ENCODE results near the gene CHPF2. TPM values are rescaled to one million over a fixed set of nuclear protein-coding genes. Genes with fewer than 3 reads are reported as not detected.

The CHPF2 gene
- total RNA-seq, 5 donors from 2014 or later (not counting 1 experiment from before 2014, with no cell fraction given) = 34.2 to 66.1 (median 64.1) TPM

DNA sequence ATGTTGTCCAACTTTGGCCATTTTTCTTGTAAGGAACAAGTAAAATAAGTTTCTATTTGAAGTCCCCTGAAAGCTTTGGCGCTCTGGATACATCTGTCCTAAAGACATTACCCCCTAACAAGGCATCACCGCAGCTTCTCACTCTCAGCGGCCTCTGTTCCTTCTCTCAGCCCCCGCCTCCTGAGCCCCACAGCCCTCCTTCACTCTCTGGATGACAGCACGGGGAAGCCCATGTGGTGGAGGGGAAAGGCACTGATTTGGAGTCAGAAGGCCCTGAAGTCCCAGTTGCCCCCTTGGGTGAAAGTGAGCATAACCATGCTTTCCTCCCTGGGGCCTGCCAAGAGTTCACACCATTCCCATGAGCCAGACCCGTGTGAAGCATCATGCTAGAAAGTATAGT, 26.6 kb upstream of the CHPF2 start:
- Mint-ChIP-seq H3K9me3 (no peaks in the 10 kb centered on the region), H3K4me3 (peak overlapping the region in 1 of 3 donors; percentile 51), H3K4me1 (peaks cover 27 to 42% (median 29%) of the 10 kb centered on the region in 3 donors), H3K36me3 (peaks cover 4% of the 10 kb centered on the region), H3K27ac (peak overlapping the region; percentile 80 to 90), H3K27me3 (peaks cover 0 to 4% of the 10 kb centered on the region in 2 donors)
- no peak for ATAC-seq (replicated peaks in 1 of 4)
- no peak overlapping the region for H3K4me3 ChIP-seq (ENCODE audit: control insufficient read depth in 1 of 2, extremely low read depth in 1 of 2, low read length in 1 of 2)
- H3K27ac ChIP-seq (ENCODE audit: low read length) = peak overlapping the region; percentile 89
- DNase-seq = no peak
- 80% methylated on average over 1 of the region's 6 CpGs for WGBS (ENCODE audit: insufficient coverage)
- H3K36me3 ChIP-seq (ENCODE audit: control insufficient read depth in 2 of 2, extremely low read depth in 1 of 2, insufficient read depth in 1 of 2, low read length in 1 of 2) = no peaks in the 10 kb centered on the region
- ChIA-PET CTCF (interaction anchor here in 1 of 2 donors (0.5 to 3.5 kb wide), 2 partner anchors 38 to 61 kb away, joined by 5 to 26 read pairs; no protein-coding TSS in a partner anchor), POLR2A (no interaction called here)
- H3K4me1 ChIP-seq (ENCODE audit: control insufficient read depth in 1 of 2, extremely low read depth in 1 of 2, insufficient read depth in 2 of 2, low read length in 2 of 2) = peaks cover 3 to 43% of the 10 kb centered on the region in 2 experiments
- peaks cover 0 to 15% of the 10 kb centered on the region in 2 experiments for H3K27me3 ChIP-seq (replicated peaks in 1 of 2; ENCODE audit: control insufficient read depth in 2 of 2, extremely low read depth in 1 of 2, insufficient read depth in 2 of 2, low read length in 1 of 2)
- H3K9me3 ChIP-seq = no peaks in the 10 kb centered on the region

DNA sequence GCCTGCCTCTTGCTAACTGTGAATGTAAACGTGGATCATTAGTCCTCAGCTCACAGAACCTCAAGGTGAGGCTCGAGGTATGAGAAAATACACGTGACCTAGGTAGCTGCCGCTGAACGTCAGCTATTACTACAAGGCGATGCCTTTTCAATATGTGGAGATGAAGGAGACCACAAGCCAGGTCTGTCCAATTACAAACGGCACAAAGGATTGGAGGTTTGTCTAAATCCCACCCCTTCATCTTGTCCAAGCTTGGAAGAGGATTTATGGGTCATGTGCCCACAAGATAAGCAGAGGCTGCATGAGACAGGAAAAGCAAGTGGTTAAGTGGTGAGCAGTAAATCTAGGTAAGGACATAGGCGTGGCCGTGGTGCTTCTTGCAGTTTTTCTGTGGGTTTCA, 25.4 kb upstream of the CHPF2 start:
- Histone ChIP-seq H3K36me3 (ENCODE audit: control insufficient read depth in 2 of 2, extremely low read depth in 1 of 2, insufficient read depth in 1 of 2, low read length in 1 of 2) (no peaks in the 10 kb centered on the region), H3K9me3 (no peaks in the 10 kb centered on the region), H3K4me1 (ENCODE audit: control insufficient read depth in 1 of 2, extremely low read depth in 1 of 2, insufficient read depth in 2 of 2, low read length in 2 of 2) (peaks cover 3 to 43% of the 10 kb centered on the region in 2 experiments), H3K4me3 (ENCODE audit: control insufficient read depth in 1 of 2, extremely low read depth in 1 of 2, low read length in 1 of 2) (no peak overlapping the region), H3K27me3 (replicated peaks in 1 of 2; ENCODE audit: control insufficient read depth in 2 of 2, extremely low read depth in 1 of 2, insufficient read depth in 2 of 2, low read length in 1 of 2) (peaks cover 0 to 15% of the 10 kb centered on the region in 2 experiments), H3K27ac (ENCODE audit: low read length) (peak overlapping the region; percentile 89)
- ChIA-PET CTCF (interaction anchor here (0.7 to 3.5 kb wide), 5 partner anchors 20 to 100 kb away, joined by 4 to 26 read pairs (median 4); partner anchors contain the start of gene ABCF2 (in 1 of the 2)), POLR2A (interaction anchor here in 1 of 2 donors (1.1 kb wide), 1 partner anchor 20 kb away, joined by 5 read pairs; the partner anchor contains the start of gene ABCF2)
- Mint-ChIP-seq H3K4me1 (peaks cover 27 to 42% (median 29%) of the 10 kb centered on the region in 3 donors), H3K36me3 (peaks cover 7% of the 10 kb centered on the region), H3K9me3 (no peaks in the 10 kb centered on the region), H3K27me3 (no peaks in the 10 kb centered on the region), H3K4me3 (peak overlapping the region; percentile 22 to 52 (median 51)), H3K27ac (peak overlapping the region; percentile 90 to 91)
- DNase-seq = peak in 25 of 35 experiments; percentile 10 to 65 (median 23)
- peak; percentile 64 to 79 (median 76) for ATAC-seq (replicated peaks in 1 of 4)
- WGBS (ENCODE audit: insufficient coverage) = 0% methylated on average over 2 of the region's 9 CpGs

DNA sequence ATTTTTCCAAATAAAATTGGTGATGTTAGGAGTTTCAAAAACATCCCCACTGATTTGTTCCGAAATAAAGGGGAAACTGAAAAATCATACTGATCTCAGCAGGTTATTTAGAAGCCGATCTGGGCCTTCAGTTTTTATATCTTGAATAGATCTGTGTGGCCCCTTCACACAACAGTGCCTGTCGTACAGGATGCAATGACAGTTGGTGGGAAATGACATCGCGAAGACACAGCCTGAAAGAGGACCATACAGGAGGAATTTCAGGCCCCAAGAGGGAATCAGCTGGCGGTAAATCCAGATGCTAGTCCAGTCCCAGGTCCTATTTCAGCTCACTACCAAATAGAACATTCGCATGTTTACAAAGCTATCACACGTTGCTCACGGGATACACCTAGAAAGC, 25.0 kb upstream of the CHPF2 start:
- H3K4me1 Mint-ChIP-seq = peaks cover 27 to 42% (median 29%) of the 10 kb centered on the region in 3 donors
- Histone ChIP-seq H3K9me3 (no peaks in the 10 kb centered on the region), H3K4me1 (ENCODE audit: control insufficient read depth in 1 of 2, extremely low read depth in 1 of 2, insufficient read depth in 2 of 2, low read length in 2 of 2) (peaks cover 3 to 43% of the 10 kb centered on the region in 2 experiments), H3K27me3 (replicated peaks in 1 of 2; ENCODE audit: control insufficient read depth in 2 of 2, extremely low read depth in 1 of 2, insufficient read depth in 2 of 2, low read length in 1 of 2) (peaks cover 0 to 15% of the 10 kb centered on the region in 2 experiments), H3K4me3 (ENCODE audit: control insufficient read depth in 1 of 2, extremely low read depth in 1 of 2, low read length in 1 of 2) (no peak overlapping the region), H3K27ac (ENCODE audit: low read length) (peak overlapping the region; percentile 89), H3K36me3 (ENCODE audit: control insufficient read depth in 2 of 2, extremely low read depth in 1 of 2, insufficient read depth in 1 of 2, low read length in 1 of 2) (peaks cover 0 to 2% of the 10 kb centered on the region in 2 donors)
- peak overlapping the region in 2 of 3 donors; percentile 51 to 52 for H3K4me3 Mint-ChIP-seq
- peak overlapping the region; percentile 90 to 91 for H3K27ac Mint-ChIP-seq
- H3K9me3 Mint-ChIP-seq = no peaks in the 10 kb centered on the region
- ATAC-seq (replicated peaks in 1 of 4) = peak; percentile 57 to 74 (median 70)
- H3K36me3 Mint-ChIP-seq = peaks cover 10% of the 10 kb centered on the region
- peak in 3 of 35 experiments; percentile 20 to 39 (median 26) for DNase-seq
- POLR2A ChIA-PET = interaction anchor here in 1 of 2 donors (1.1 kb wide), 1 partner anchor 20 kb away, joined by 5 read pairs; the partner anchor contains the start of gene ABCF2
- H3K27me3 Mint-ChIP-seq = no peaks in the 10 kb centered on the region
- CTCF ChIA-PET = interaction anchor here in 1 of 2 donors (1.1 to 3.5 kb wide), 3 partner anchors 19 to 36 kb away, joined by 4 to 26 read pairs (median 11); partner anchors contain the start of gene ABCF2
- 25% methylated on average over 6 of the region's 9 CpGs for WGBS (ENCODE audit: insufficient coverage)

DNA sequence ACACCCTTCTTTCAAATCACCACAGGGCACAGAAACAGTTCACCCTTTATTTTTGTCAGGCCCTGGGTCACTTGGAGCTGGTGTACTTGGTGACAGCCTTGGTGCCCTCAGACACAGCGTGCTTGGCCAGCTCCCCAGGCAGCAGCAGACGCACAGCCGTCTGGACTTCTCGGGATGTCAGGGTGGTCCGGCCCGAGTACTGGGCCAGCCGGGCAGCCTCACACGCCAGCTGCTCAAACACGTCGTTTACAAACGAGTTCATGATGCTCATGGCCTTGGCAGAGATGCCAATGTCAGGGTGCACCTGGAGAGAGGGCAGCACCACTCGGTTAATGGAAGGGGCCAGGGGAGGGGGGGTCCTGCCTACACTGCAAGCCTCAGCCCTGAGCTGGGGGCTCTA, 24.5 kb upstream of the CHPF2 start:
- Mint-ChIP-seq H3K36me3 (peaks cover 10% of the 10 kb centered on the region), H3K4me3 (peak overlapping the region in 1 of 3 donors; percentile 51), H3K4me1 (peaks cover 27 to 42% (median 29%) of the 10 kb centered on the region in 3 donors), H3K27me3 (no peaks in the 10 kb centered on the region), H3K9me3 (no peaks in the 10 kb centered on the region), H3K27ac (peak overlapping the region; percentile 90 to 91)
- ATAC-seq (replicated peaks in 1 of 4) = no peak
- no peak for DNase-seq
- 95% methylated on average over 11 of the region's 12 CpGs for WGBS (ENCODE audit: insufficient coverage)
- peaks cover 0 to 14% of the 10 kb centered on the region in 2 experiments for H3K27me3 ChIP-seq (replicated peaks in 1 of 2; ENCODE audit: control insufficient read depth in 2 of 2, extremely low read depth in 1 of 2, insufficient read depth in 2 of 2, low read length in 1 of 2)
- peaks cover 3 to 43% of the 10 kb centered on the region in 2 experiments for H3K4me1 ChIP-seq (ENCODE audit: control insufficient read depth in 1 of 2, extremely low read depth in 1 of 2, insufficient read depth in 2 of 2, low read length in 2 of 2)
- H3K36me3 ChIP-seq (ENCODE audit: control insufficient read depth in 2 of 2, extremely low read depth in 1 of 2, insufficient read depth in 1 of 2, low read length in 1 of 2) = peaks cover 0 to 2% of the 10 kb centered on the region in 2 donors
- peak overlapping the region; percentile 89 for H3K27ac ChIP-seq (ENCODE audit: low read length)
- ChIA-PET POLR2A (no interaction called here), CTCF (interaction anchor here in 1 of 2 donors (2.2 to 3.5 kb wide), 2 partner anchors 19 to 36 kb away, joined by 11 to 26 read pairs; partner anchors contain the start of gene ABCF2)
- no peaks in the 10 kb centered on the region for H3K9me3 ChIP-seq
- H3K4me3 ChIP-seq (ENCODE audit: control insufficient read depth in 1 of 2, extremely low read depth in 1 of 2, low read length in 1 of 2) = no peak overlapping the region

DNA sequence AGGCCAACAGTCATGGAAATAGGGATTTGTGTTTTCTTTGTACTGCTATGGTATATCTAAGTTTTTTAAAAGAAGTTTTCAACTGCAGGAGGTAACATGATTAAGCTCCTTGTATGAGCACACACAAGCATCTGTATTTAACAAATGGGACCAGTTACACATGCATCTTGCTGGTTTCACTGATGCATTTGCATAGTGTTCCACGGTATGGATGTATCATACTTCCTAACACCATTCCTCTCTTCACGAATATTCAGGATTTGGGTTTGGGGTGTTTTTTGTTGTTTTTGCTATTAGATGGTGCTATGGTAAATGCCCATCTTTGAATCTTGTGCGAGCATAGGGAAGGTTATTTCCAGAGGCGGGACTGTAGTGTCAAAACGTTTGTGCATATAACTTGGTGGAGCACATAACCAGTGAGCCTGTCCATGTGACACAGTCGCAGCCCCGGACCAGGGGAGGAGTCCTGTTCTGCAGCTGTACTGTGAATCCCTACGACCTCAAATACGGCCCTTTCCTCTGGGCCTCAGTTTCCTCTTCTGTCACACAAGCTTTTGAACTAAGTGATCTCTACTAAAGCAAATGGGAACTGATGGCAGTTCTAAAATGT, 23.9 kb upstream of the CHPF2 start:
- Histone ChIP-seq H3K4me3 (ENCODE audit: control insufficient read depth in 1 of 2, extremely low read depth in 1 of 2, low read length in 1 of 2) (no peak overlapping the region), H3K27ac (ENCODE audit: low read length) (peak overlapping the region; percentile 89), H3K9me3 (no peaks in the 10 kb centered on the region), H3K4me1 (ENCODE audit: control insufficient read depth in 1 of 2, extremely low read depth in 1 of 2, insufficient read depth in 2 of 2, low read length in 2 of 2) (peaks cover 3 to 43% of the 10 kb centered on the region in 2 experiments), H3K36me3 (ENCODE audit: control insufficient read depth in 2 of 2, extremely low read depth in 1 of 2, insufficient read depth in 1 of 2, low read length in 1 of 2) (peaks cover 0 to 7% of the 10 kb centered on the region in 2 donors), H3K27me3 (replicated peaks in 1 of 2; ENCODE audit: control insufficient read depth in 2 of 2, extremely low read depth in 1 of 2, insufficient read depth in 2 of 2, low read length in 1 of 2) (peaks cover 0 to 8% of the 10 kb centered on the region in 2 experiments)
- Mint-ChIP-seq H3K4me1 (peaks cover 27 to 42% (median 29%) of the 10 kb centered on the region in 3 donors), H3K36me3 (peaks cover 14% of the 10 kb centered on the region), H3K9me3 (no peaks in the 10 kb centered on the region), H3K27ac (peak overlapping the region in 1 of 2 donors; percentile 90), H3K27me3 (no peaks in the 10 kb centered on the region), H3K4me3 (no peak overlapping the region)
- ATAC-seq (replicated peaks in 1 of 4) (no peak), DNase-seq (no peak)
- ChIA-PET CTCF (interaction anchor here in 1 of 2 donors (2.2 to 3.5 kb wide), 2 partner anchors 18 to 35 kb away, joined by 11 to 26 read pairs; partner anchors contain the start of gene ABCF2), POLR2A (no interaction called here)
- WGBS (ENCODE audit: insufficient coverage) = 71% methylated on average over 4 of the region's 9 CpGs

DNA sequence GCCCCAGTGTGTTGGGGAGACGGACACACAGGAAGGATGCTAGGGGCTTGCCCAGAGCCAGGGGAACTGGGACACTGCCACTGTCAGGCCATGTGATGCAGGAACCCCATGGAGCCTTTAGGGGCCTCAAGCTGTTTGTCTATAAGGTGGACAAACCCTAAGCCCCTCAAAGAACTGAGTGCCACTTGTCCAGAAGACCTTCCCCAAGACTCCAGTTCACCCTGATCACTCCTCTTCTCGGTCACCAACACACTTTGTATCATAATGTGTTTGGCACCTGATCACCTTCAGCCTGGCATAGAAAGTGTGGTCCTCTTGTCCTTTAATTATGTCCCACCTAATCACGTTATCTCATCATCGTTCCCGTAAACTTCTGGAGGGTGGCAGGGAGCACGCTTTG, 22.7 kb upstream of the CHPF2 start:
- Histone ChIP-seq H3K4me3 (ENCODE audit: control insufficient read depth in 1 of 2, extremely low read depth in 1 of 2, low read length in 1 of 2) (no peak overlapping the region), H3K27ac (ENCODE audit: low read length) (no peak overlapping the region), H3K27me3 (replicated peaks in 1 of 2; ENCODE audit: control insufficient read depth in 2 of 2, extremely low read depth in 1 of 2, insufficient read depth in 2 of 2, low read length in 1 of 2) (no peaks in the 10 kb centered on the region), H3K4me1 (ENCODE audit: control insufficient read depth in 1 of 2, extremely low read depth in 1 of 2, insufficient read depth in 2 of 2, low read length in 2 of 2) (peaks cover 3 to 43% of the 10 kb centered on the region in 2 experiments), H3K36me3 (ENCODE audit: control insufficient read depth in 2 of 2, extremely low read depth in 1 of 2, insufficient read depth in 1 of 2, low read length in 1 of 2) (peaks cover 0 to 19% of the 10 kb centered on the region in 2 donors), H3K9me3 (no peaks in the 10 kb centered on the region)
- ChIA-PET POLR2A (no interaction called here), CTCF (interaction anchor here in 1 of 2 donors (0.7 kb wide), 1 partner anchor 11 kb away, joined by 4 read pairs; no protein-coding TSS in a partner anchor)
- H3K4me1 Mint-ChIP-seq = peaks cover 27 to 41% (median 29%) of the 10 kb centered on the region in 3 donors
- DNase-seq = no peak
- no peaks in the 10 kb centered on the region for H3K9me3 Mint-ChIP-seq
- H3K36me3 Mint-ChIP-seq = peaks cover 21% of the 10 kb centered on the region
- no peak for ATAC-seq (replicated peaks in 1 of 4)
- H3K4me3 Mint-ChIP-seq = no peak overlapping the region
- no peaks in the 10 kb centered on the region for H3K27me3 Mint-ChIP-seq
- WGBS (ENCODE audit: insufficient coverage) = 95% methylated on average over 4 of the region's 6 CpGs
- H3K27ac Mint-ChIP-seq = peak overlapping the region in 1 of 2 donors; percentile 42

Measured in T-cell (primary cell).